SK-N-SH (cell line): ENCODE data around the gene MBOAT2. TPM values are rescaled to one million over a fixed set of nuclear protein-coding genes. Genes with fewer than 3 reads are reported as not detected.

Experiments used
- ELF1 ChIP-seq: IDR thresholded peaks from 2 replicates; pipeline ENCODE4 v1.4.0; 2012
- EP300 ChIP-seq, 2 experiments: IDR thresholded peaks; 2 replicates each; pipeline versions ENCODE4 v1.4.0 to v1.6.1; 2012; ENCODE audit warnings: borderline replicate concordance in 1 of 2, low read depth in 1 of 2, low read length in 1 of 2
- EZH2phosphoT487 ChIP-seq: fragments of 200-600 bp; sonication (generic); IDR thresholded peaks from 2 replicates; pipeline ENCODE4 v1.6.1; 2017; ENCODE audit warnings: low read depth, mixed run types, mild to moderate bottlenecking, antibody characterized with exemption, moderate library complexity, borderline replicate concordance
- FOXJ3 ChIP-seq: sonication (generic); formaldehyde crosslinking; IDR thresholded peaks from 2 replicates; pipeline ENCODE4 v1.5.1; 2020; ENCODE audit warnings: mild to moderate bottlenecking, missing genetic modification reagents
- GABPA ChIP-seq: IDR thresholded peaks from 2 replicates; pipeline ENCODE4 v1.4.0; 2012; ENCODE audit warnings: low read depth, mild to moderate bottlenecking
- GATA2 ChIP-seq: sonication (generic); formaldehyde crosslinking; IDR thresholded peaks from 2 replicates; pipeline ENCODE4 v1.5.0; 2020; ENCODE audit warnings: mild to moderate bottlenecking, missing genetic modification reagents
- MEF2A ChIP-seq: IDR thresholded peaks from 2 replicates; pipeline ENCODE4 v1.4.0; 2012; ENCODE audit warnings: low read depth, borderline replicate concordance
- MXI1 ChIP-seq: IDR thresholded peaks from 2 replicates; pipeline ENCODE4 v1.6.1; 2012; ENCODE audit warnings: mild to moderate bottlenecking, low read depth, low read length, improper control_type of control experiment
- NFIC ChIP-seq: IDR thresholded peaks from 2 replicates; pipeline ENCODE4 v1.4.0; 2012; ENCODE audit warnings: borderline replicate concordance
- NRF1 ChIP-seq: IDR thresholded peaks from 2 replicates; pipeline ENCODE4 v1.6.1; 2012; ENCODE audit warnings: low read depth, mild to moderate bottlenecking, low read length
- RCOR1 ChIP-seq: fragments of 150-350 bp; IDR thresholded peaks from 2 replicates; pipeline ENCODE4 v1.6.1; 2017; ENCODE audit warnings: antibody characterized with exemption, low read length
- SMC3 ChIP-seq: IDR thresholded peaks from 2 replicates; pipeline ENCODE4 v1.6.1; 2012; ENCODE audit warnings: low read depth, low read length, improper control_type of control experiment
- TEAD4 ChIP-seq: IDR thresholded peaks from 2 replicates; pipeline ENCODE4 v1.4.0; 2012; ENCODE audit warnings: mild to moderate bottlenecking, borderline replicate concordance; ENCODE audit not compliant: insufficient read depth
- YY1 ChIP-seq: IDR thresholded peaks from 2 replicates; pipeline ENCODE4 v1.4.0; 2012; ENCODE audit warnings: low read depth, mild to moderate bottlenecking
- polyA plus RNA-seq, 3 experiments: library from polyadenylated mRNA; depleted of rRNA; stranded (reverse); fragments of >200 nt; gene quantifications; 2 replicates each; pipeline ENCODE4 v1.2.3, GENCODE V29; 2012
- TF ChIP-seq, protein P1 (sequence below): IDR thresholded peaks from 2 replicates; pipeline ENCODE4 v1.4.0; 2012; ENCODE audit warnings: low read depth
- TF ChIP-seq, protein P2 (sequence below): IDR thresholded peaks from 2 replicates; pipeline ENCODE4 v1.4.0; 2012; ENCODE audit warnings: low read depth, borderline replicate concordance
- TF ChIP-seq, protein P3 (sequence below): fragments of 200-600 bp; sonication (generic); IDR thresholded peaks from 2 replicates; pipeline ENCODE4 v1.6.1; 2017; ENCODE audit warnings: antibody characterized with exemption, mild to moderate bottlenecking, moderate library complexity
- TF ChIP-seq, protein P4 (sequence below): fragments of 150-350 bp; IDR thresholded peaks from 2 replicates; pipeline ENCODE4 v1.6.1; 2017; ENCODE audit warnings: antibody characterized with exemption, low read length, low read depth, borderline replicate concordance

Gene MBOAT2
- polyA plus RNA-seq, 1 of the 3 experiments (the other 2 are of a cell fraction) = 33.9 TPM

DNA sequence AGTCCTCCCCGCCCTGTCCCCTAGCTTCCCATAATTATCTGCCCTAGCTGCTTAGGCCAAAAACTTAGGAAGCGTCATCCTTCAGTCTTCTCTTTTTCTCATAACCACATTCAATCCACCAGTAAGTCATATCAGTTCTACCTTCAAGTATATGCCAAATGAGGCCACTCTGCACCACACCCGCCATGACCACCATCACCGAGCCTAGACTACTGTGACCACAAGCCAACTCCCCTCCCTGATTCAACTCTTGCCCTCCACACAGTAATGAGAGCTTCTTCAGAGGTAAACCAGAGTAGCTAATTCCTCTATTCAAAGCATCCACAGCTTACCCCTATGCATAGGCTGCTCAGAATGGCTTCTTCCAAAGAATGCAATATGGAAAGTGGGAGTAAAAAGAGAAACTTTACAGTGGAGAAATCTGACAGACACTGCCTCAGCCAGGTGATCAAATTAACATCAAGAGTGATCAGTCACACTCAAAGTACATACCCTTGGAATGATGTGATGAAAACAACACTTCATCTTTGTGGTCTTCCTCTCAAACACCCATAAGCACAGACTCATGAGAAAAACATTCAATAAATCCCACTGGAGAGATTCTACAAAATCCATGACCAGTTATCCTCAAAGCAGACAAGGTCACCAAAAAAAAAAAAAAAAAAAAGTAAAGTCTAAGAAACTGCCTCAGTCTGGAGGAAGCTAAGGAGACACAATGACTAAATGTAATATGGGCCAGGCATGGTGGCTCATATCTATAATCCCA lies 17.7 kb downstream of the MBOAT2 start (continued):
- TF ChIP-seq, protein P1, sequence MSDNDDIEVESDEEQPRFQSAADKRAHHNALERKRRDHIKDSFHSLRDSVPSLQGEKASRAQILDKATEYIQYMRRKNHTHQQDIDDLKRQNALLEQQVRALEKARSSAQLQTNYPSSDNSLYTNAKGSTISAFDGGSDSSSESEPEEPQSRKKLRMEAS = no peak
- TF ChIP-seq EZH2phosphoT487 = no peak
- no peak for TF ChIP-seq NRF1
- TF ChIP-seq, protein P2, sequence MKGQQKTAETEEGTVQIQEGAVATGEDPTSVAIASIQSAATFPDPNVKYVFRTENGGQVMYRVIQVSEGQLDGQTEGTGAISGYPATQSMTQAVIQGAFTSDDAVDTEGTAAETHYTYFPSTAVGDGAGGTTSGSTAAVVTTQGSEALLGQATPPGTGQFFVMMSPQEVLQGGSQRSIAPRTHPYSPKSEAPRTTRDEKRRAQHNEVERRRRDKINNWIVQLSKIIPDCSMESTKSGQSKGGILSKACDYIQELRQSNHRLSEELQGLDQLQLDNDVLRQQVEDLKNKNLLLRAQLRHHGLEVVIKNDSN = no peak
- TF ChIP-seq EP300 (IDR thresholded peaks at IDR 0.05; ENCODE audit: borderline replicate concordance in 1 of 2, low read depth in 1 of 2, low read length in 1 of 2) = no peak
- TF ChIP-seq RCOR1 = no peak
- TF ChIP-seq FOXJ3 = no peak
- no peak for TF ChIP-seq MXI1
- no peak for TF ChIP-seq GABPA
- no peak for TF ChIP-seq ELF1
- TF ChIP-seq NFIC = no peak
- no peak for TF ChIP-seq YY1
- TF ChIP-seq, protein P3, sequence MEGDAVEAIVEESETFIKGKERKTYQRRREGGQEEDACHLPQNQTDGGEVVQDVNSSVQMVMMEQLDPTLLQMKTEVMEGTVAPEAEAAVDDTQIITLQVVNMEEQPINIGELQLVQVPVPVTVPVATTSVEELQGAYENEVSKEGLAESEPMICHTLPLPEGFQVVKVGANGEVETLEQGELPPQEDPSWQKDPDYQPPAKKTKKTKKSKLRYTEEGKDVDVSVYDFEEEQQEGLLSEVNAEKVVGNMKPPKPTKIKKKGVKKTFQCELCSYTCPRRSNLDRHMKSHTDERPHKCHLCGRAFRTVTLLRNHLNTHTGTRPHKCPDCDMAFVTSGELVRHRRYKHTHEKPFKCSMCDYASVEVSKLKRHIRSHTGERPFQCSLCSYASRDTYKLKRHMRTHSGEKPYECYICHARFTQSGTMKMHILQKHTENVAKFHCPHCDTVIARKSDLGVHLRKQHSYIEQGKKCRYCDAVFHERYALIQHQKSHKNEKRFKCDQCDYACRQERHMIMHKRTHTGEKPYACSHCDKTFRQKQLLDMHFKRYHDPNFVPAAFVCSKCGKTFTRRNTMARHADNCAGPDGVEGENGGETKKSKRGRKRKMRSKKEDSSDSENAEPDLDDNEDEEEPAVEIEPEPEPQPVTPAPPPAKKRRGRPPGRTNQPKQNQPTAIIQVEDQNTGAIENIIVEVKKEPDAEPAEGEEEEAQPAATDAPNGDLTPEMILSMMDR = no peak
- no peak for TF ChIP-seq GATA2 (CRISPR knock-in tag)
- TF ChIP-seq SMC3 = no peak
- TF ChIP-seq MEF2A = no peak
- TF ChIP-seq TEAD4 = peak; percentile 21; the same call in 1 of the 2 replicates
- TF ChIP-seq, protein P4, sequence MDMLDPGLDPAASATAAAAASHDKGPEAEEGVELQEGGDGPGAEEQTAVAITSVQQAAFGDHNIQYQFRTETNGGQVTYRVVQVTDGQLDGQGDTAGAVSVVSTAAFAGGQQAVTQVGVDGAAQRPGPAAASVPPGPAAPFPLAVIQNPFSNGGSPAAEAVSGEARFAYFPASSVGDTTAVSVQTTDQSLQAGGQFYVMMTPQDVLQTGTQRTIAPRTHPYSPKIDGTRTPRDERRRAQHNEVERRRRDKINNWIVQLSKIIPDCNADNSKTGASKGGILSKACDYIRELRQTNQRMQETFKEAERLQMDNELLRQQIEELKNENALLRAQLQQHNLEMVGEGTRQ = no peak
- TF ChIP-seq, all 33 proteins: peak for 4
